Fibroblast of skin of right biceps (primary cell): ENCODE results near the gene C10orf71.

Experiments used
- DNase-seq: peaks from one replicate; pipeline ENCODE4 v3.0.0-alpha.2; 2013

Gene C10orf71

GRCh38 chr10:49318755-49319154, 19.8 kb downstream of the C10orf71 start:
- no peak for DNase-seq

- no peak for DNase-seq
These were observed 20.2 kb downstream of the C10orf71 start for GRCh38 chr10:49319206-49319605.

- DNase-seq, result no peak
These were observed 21.2 kb downstream of the C10orf71 start for GRCh38 chr10:49320191-49320590.

- DNase-seq, result no peak
These were observed 22.1 kb downstream of the C10orf71 start for GRCh38 chr10:49321021-49321420.

- DNase-seq, result no peak
These were observed 23.6 kb downstream of the C10orf71 start for GRCh38 chr10:49322371-49323170.

- no peak for DNase-seq
These were observed 24.4 kb downstream of the C10orf71 start for GRCh38 chr10:49323171-49323895.

GRCh38 chr10:49323896-49324270, 24.9 kb downstream of the C10orf71 start:
- DNase-seq, result no peak

- DNase-seq, result no peak
These were observed 25.7 kb downstream of the C10orf71 start for GRCh38 chr10:49324711-49325110.

GRCh38 chr10:49325131-49325915, 26.4 kb downstream of the C10orf71 start:
- DNase-seq, result no peak

GRCh38 chr10:49325916-49326783, 27.2 kb downstream of the C10orf71 start:
- DNase-seq, result no peak

GRCh38 chr10:49327036-49327813, 28.3 kb downstream of the C10orf71 start:
- DNase-seq, result no peak

- no peak for DNase-seq
These were observed 29.6 kb downstream of the C10orf71 start for GRCh38 chr10:49328401-49329145.

- DNase-seq, result no peak
These were observed 30.2 kb downstream of the C10orf71 start for GRCh38 chr10:49329146-49329505.

GRCh38 chr10:49330127-49330665, 31.2 kb downstream of the C10orf71 start:
- DNase-seq, result no peak

GRCh38 chr10:49331431-49331830, 32.5 kb downstream of the C10orf71 start:
- DNase-seq, result no peak

- DNase-seq, result no peak
These were observed 33.4 kb downstream of the C10orf71 start for GRCh38 chr10:49332333-49332732.

- DNase-seq, result no peak
These were observed 33.8 kb downstream of the C10orf71 start for GRCh38 chr10:49332768-49333167.

GRCh38 chr10:49333192-49333591, 34.2 kb downstream of the C10orf71 start:
- DNase-seq, result no peak

- DNase-seq, result no peak
These were observed 36.0 kb downstream of the C10orf71 start for GRCh38 chr10:49334964-49335363.

- no peak for DNase-seq
These were observed 36.5 kb downstream of the C10orf71 start for GRCh38 chr10:49335364-49335972.
